ENCODE results near the gene CEP120. TPM values are rescaled to one million over a fixed set of nuclear protein-coding genes. Genes with fewer than 3 reads are reported as not detected.
"Not testable (repeated sequence)": the region's sequence is repeated elsewhere in the genome, so short reads cannot be mapped to it uniquely, and the experiment has no call there.

Gene CEP120
- total and polyA plus RNA-seq, 11 donors, result 2.8 to 16.5 (median 12.0) TPM

DNA sequence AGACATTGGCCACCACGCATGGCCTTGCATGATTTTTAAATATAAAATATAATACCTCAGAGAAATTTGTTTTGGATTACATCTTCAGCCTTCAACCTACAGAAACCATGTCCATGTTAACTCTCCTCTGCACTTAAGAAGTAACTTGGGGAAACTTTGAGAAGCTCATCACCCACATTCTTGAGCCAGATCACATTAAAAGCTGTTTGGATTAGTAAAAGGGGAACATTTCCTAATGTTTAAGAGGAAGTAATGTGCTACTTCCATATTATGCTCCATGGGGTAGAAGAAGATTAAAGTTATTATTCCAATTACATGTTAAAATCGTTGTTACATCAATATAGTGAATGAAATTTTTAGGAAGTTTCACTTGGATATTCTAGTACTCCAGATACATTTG is 10.4 kb upstream of the CEP120 start:
- Histone ChIP-seq H3K9me3 (no peaks in the 10 kb centered on the region), H3K27ac (no peak overlapping the region), H3K4me3 (no peak overlapping the region), H3K36me3 (no peaks in the 10 kb centered on the region), H3K4me1 (peaks cover 0 to 7% (median 0%) of the 10 kb centered on the region in 12 donors), H3K27me3 (no peaks in the 10 kb centered on the region)
- ATAC-seq, result no peak
- 80 to 86% (median 83%) methylated on average over 2 of the region's 2 CpGs for WGBS, 4 donors
- TF ChIP-seq, protein P1, sequence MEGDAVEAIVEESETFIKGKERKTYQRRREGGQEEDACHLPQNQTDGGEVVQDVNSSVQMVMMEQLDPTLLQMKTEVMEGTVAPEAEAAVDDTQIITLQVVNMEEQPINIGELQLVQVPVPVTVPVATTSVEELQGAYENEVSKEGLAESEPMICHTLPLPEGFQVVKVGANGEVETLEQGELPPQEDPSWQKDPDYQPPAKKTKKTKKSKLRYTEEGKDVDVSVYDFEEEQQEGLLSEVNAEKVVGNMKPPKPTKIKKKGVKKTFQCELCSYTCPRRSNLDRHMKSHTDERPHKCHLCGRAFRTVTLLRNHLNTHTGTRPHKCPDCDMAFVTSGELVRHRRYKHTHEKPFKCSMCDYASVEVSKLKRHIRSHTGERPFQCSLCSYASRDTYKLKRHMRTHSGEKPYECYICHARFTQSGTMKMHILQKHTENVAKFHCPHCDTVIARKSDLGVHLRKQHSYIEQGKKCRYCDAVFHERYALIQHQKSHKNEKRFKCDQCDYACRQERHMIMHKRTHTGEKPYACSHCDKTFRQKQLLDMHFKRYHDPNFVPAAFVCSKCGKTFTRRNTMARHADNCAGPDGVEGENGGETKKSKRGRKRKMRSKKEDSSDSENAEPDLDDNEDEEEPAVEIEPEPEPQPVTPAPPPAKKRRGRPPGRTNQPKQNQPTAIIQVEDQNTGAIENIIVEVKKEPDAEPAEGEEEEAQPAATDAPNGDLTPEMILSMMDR (IDR thresholded peaks at IDR 0.05), result no peak
- no peak for TF ChIP-seq POLR2A (IDR thresholded peaks at IDR 0.05)
- intact Hi-C loops (cut with DNase I), result no loop called here
- DNase-seq, result no peak

- intact Hi-C loops (cut with DNase I); DNase-seq; ATAC-seq; H3K27me3 ChIP-seq; H3K36me3 ChIP-seq; H3K4me3 ChIP-seq; H3K4me1 ChIP-seq; H3K9me3 ChIP-seq: not testable (repeated sequence)
- peak overlapping the region in 1 of 12 donors; percentile 42 for H3K27ac ChIP-seq
- WGBS, 4 donors, result 92 to 96% (median 94%) methylated on average over 8 to 32 of the region's 32 CpGs
Observed at GRCh38 chr5:123430441-123430840, 7.2 kb upstream of the CEP120 start.

DNA sequence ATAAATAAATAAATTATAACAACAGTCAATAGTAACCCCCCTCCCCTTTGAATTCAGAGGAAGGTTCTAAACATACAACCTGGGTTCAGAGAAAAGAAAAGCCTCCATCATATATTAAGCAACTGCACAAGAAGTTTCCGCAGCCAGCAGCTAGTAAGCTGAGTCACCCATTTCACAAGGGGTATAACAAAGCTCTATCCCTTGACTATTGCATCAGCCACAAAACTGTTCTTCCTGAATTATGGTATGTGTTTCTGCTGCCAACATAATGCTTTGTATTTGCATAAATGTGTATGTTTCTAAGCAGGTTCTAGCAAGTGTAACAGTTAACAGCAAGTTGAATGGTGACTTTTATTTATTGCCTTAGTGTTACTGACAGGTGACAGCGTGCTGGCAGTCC is 6.8 kb upstream of the CEP120 start:
- no peaks in the 10 kb centered on the region for H3K27me3 ChIP-seq
- ATAC-seq (peak in 3 of 4 donors; percentile 45 to 75 (median 63)), DNase-seq (no peak)
- peak overlapping the region in 1 of 12 donors; percentile 42 for H3K27ac ChIP-seq
- H3K36me3 ChIP-seq, result no peaks in the 10 kb centered on the region
- TF ChIP-seq, protein P1 (IDR thresholded peaks at IDR 0.05), result no peak
- TF ChIP-seq POLR2A (IDR thresholded peaks at IDR 0.05), result no peak
- H3K9me3 ChIP-seq, result no peaks in the 10 kb centered on the region
- 83 to 89% (median 85%) methylated on average over 2 of the region's 2 CpGs for WGBS, 4 donors
- H3K4me3 ChIP-seq, result no peak overlapping the region
- intact Hi-C loops (cut with DNase I), result loop anchor here in 4 of 10 donors (5.0 to 10.0 kb wide), 3 partner anchors 75 to 177 kb away; partner anchors contain the start of gene CSNK1G3 (in 3 of the 4)
- H3K4me1 ChIP-seq, result peaks cover 0 to 7% (median 0%) of the 10 kb centered on the region in 12 donors

DNA sequence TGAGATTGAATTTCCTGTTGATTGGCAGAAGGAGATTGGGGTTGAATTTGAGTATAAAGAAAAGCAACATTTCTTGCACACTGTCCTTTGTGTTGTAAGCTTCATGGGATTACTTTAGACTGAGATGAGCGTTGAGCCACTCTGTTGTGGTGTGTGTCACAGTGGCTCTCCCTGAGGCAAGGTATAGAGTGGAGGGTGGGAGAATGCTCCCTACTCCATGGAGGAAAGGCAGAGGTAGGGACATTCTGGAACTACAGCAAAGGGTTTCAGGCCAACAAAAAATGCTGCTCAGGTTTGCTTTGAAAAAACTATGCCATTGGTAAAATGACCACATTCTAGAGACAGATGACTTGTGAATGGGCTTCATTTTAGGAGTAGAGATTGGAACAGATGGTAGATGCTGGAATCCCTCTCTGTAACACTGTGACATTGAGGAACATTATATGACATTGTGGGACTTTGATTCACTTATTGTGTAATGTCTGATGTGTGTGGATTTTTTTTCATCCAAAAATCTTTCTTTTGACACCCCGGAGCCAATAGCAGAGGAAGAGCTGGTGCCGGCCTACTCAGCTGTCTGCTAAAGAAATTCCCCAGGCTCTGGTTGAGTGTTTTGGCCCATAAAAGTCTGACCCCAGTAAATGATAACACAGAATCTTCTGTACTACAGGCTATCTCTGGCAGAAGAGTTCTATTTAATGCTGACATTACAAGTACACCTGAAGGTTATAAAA is 6.2 kb upstream of the CEP120 start:
- peak overlapping the region in 1 of 12 donors; percentile 33 for H3K27ac ChIP-seq
- no peak for TF ChIP-seq POLR2A (IDR thresholded peaks at IDR 0.05)
- TF ChIP-seq, protein P1 (IDR thresholded peaks at IDR 0.05), result no peak
- WGBS, 4 donors, result 83 to 93% (median 87%) methylated on average over 3 of the region's 3 CpGs

More for the DNA sequence above, 6.2 kb upstream of the CEP120 start:
- Histone ChIP-seq H3K4me3 (no peak overlapping the region), H3K9me3 (no peaks in the 10 kb centered on the region), H3K36me3 (no peaks in the 10 kb centered on the region), H3K4me1 (peaks cover 0 to 8% (median 0%) of the 10 kb centered on the region in 12 donors), H3K27me3 (no peaks in the 10 kb centered on the region)
- ATAC-seq (no peak), DNase-seq (no peak)
- intact Hi-C loops (cut with DNase I), result loop anchor here in 4 of 10 donors (5.0 to 10.0 kb wide), 3 partner anchors 75 to 178 kb away; partner anchors contain the start of gene CSNK1G3 (in 3 of the 4)
